Ishikawa (cell line): ENCODE data around the gene MYO1E.

Experiments used
- CEBPB ChIP-seq: IDR thresholded peaks from 2 replicates; pipeline ENCODE4 v1.6.1; 2012
- CREB1 ChIP-seq: IDR thresholded peaks from 2 replicates; pipeline ENCODE4 v1.6.1; 2012; ENCODE audit warnings: low read depth
- EGR1 ChIP-seq: IDR thresholded peaks from 2 replicates; pipeline ENCODE4 v1.6.1; 2012
- EP300 ChIP-seq: IDR thresholded peaks from 2 replicates; pipeline ENCODE4 v1.6.1; 2012; ENCODE audit warnings: borderline replicate concordance
- FOXM1 ChIP-seq: IDR thresholded peaks from 2 replicates; pipeline ENCODE4 v1.6.1; 2012; ENCODE audit warnings: low read depth, borderline replicate concordance
- NFIC ChIP-seq: IDR thresholded peaks from 2 replicates; pipeline ENCODE4 v1.6.1; 2012
- RAD21 ChIP-seq: IDR thresholded peaks from 2 replicates; pipeline ENCODE4 v1.6.1; 2012; ENCODE audit warnings: low read depth
- TAF1 ChIP-seq: IDR thresholded peaks from 2 replicates; pipeline ENCODE4 v1.6.1; 2012; ENCODE audit warnings: low read depth, mild to moderate bottlenecking
- TCF12 ChIP-seq: IDR thresholded peaks from 2 replicates; pipeline ENCODE4 v1.6.1; 2012; ENCODE audit warnings: low read depth
- TEAD4 ChIP-seq: IDR thresholded peaks from 2 replicates; pipeline ENCODE4 v1.6.1; 2012
- YY1 ChIP-seq: IDR thresholded peaks from 2 replicates; pipeline ENCODE4 v1.6.1; 2012; ENCODE audit warnings: low read depth
- ZBTB7A ChIP-seq: IDR thresholded peaks from 2 replicates; pipeline ENCODE4 v1.6.1; 2012; ENCODE audit warnings: low read depth
- TF ChIP-seq, protein P1 (sequence below): IDR thresholded peaks from 2 replicates; pipeline ENCODE4 v1.6.1; 2012; ENCODE audit warnings: low read depth, mild to moderate bottlenecking
- TF ChIP-seq, protein P2 (sequence below): IDR thresholded peaks from 2 replicates; pipeline ENCODE4 v1.6.1; 2012
- TF ChIP-seq, protein P3 (sequence below): IDR thresholded peaks from 2 replicates; pipeline ENCODE4 v1.6.1; 2012

The MYO1E gene

DNA sequence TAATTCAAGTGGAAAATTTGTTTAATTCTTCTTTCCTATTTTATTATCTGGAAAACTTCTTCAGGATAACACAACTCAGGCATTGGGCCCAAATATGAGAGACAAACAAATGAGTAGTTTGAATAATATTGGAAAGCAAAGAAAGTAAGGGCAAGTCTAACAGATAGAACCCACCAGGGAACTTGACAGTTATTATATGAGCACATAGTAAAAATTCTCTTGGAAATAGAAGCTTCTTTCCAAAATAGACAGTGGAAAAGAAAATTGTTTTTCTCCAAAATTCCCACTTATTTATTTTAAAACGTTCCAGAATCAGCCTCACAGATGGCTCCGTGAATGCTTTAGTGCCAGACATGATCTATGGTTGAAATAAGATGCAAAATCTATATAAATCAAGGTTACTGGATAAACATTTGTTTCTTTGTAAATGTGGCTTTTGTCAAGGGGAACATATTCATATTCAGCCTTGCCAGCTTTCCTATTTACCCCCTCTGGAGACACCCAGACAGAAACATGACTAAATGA is 142.1 kb downstream of the MYO1E start:
- TF ChIP-seq YY1, result no peak
- TF ChIP-seq NFIC, result no peak
- no peak for TF ChIP-seq TCF12
- no peak for TF ChIP-seq TAF1
- TF ChIP-seq ZBTB7A, result no peak
- no peak for TF ChIP-seq FOXM1
- TF ChIP-seq EP300, result no peak
- TF ChIP-seq, protein P1, sequence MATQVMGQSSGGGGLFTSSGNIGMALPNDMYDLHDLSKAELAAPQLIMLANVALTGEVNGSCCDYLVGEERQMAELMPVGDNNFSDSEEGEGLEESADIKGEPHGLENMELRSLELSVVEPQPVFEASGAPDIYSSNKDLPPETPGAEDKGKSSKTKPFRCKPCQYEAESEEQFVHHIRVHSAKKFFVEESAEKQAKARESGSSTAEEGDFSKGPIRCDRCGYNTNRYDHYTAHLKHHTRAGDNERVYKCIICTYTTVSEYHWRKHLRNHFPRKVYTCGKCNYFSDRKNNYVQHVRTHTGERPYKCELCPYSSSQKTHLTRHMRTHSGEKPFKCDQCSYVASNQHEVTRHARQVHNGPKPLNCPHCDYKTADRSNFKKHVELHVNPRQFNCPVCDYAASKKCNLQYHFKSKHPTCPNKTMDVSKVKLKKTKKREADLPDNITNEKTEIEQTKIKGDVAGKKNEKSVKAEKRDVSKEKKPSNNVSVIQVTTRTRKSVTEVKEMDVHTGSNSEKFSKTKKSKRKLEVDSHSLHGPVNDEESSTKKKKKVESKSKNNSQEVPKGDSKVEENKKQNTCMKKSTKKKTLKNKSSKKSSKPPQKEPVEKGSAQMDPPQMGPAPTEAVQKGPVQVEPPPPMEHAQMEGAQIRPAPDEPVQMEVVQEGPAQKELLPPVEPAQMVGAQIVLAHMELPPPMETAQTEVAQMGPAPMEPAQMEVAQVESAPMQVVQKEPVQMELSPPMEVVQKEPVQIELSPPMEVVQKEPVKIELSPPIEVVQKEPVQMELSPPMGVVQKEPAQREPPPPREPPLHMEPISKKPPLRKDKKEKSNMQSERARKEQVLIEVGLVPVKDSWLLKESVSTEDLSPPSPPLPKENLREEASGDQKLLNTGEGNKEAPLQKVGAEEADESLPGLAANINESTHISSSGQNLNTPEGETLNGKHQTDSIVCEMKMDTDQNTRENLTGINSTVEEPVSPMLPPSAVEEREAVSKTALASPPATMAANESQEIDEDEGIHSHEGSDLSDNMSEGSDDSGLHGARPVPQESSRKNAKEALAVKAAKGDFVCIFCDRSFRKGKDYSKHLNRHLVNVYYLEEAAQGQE, result no peak
- TF ChIP-seq EGR1, result no peak
- TF ChIP-seq RAD21, result no peak

DNA sequence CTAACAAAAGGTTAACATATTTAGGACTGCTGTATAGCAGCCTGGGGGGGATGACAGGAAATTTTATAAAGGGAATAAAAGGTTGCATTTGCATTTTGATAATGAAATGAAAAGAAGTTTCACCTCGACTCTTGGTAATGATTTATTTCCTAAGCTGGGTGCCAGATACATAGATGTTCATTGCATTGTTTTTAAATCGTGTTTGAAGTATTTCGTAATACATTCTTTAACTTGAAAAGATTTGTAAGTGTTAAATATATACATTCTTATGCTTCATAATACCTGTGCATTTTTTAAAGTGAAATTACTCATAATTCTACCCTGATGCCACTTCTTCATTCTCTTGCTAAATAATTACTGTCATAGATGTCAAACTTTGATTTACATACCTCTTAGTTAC is 143.2 kb downstream of the MYO1E start:
- TF ChIP-seq YY1 (no peak), EGR1 (no peak), CEBPB (no peak), CREB1 (no peak), NFIC (no peak), TAF1 (no peak), TEAD4 (no peak), FOXM1 (no peak), TCF12 (no peak), EP300 (no peak), RAD21 (no peak)
- TF ChIP-seq, protein P2, sequence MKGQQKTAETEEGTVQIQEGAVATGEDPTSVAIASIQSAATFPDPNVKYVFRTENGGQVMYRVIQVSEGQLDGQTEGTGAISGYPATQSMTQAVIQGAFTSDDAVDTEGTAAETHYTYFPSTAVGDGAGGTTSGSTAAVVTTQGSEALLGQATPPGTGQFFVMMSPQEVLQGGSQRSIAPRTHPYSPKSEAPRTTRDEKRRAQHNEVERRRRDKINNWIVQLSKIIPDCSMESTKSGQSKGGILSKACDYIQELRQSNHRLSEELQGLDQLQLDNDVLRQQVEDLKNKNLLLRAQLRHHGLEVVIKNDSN, result no peak
- TF ChIP-seq, protein P1, result no peak
- TF ChIP-seq, protein P3, sequence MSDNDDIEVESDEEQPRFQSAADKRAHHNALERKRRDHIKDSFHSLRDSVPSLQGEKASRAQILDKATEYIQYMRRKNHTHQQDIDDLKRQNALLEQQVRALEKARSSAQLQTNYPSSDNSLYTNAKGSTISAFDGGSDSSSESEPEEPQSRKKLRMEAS, result no peak

DNA sequence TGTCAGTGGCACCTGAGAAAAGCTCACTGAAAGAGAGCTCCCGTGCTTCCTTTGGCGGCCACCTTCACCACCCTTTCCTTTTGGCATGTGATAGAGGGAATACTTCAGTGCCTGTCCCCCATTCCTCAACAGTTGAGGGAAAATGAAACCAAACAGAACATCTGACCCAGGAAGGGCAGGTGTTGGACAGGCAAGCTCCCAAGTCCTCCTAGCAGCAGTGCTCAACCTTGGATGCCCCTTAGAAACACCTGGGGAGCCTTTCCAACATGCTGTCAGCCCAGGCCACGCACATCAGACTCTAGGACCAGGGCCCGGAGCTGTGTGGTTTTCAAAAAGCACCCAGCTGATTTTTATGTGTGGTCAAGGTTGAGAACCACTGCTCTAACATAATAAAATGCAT is 143.7 kb downstream of the MYO1E start:
- TF ChIP-seq CEBPB (no peak), YY1 (no peak), TEAD4 (no peak), EGR1 (no peak), TCF12 (no peak), FOXM1 (no peak)
- TF ChIP-seq, protein P2, result no peak

DNA sequence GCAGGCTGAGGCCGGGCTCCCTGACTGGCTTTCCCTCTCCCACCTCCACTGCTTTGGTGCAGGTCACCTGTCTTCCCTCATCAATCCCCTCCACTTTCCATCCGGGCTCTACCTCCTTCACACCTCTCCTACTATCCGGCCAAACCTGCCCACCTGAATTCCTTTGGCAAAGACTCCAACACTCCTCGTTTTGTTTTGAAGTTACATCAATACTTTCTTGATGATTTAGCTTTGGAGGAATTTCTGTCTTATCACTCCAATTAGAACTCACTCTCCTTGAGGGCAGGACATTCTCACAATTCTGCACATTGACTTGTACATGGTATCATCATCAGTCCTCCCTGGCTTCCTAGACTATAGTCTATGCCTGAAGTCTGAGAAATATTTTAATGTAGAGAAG is 145.7 kb downstream of the MYO1E start:
- TF ChIP-seq TCF12, result no peak
- TF ChIP-seq CREB1, result no peak
- no peak for TF ChIP-seq FOXM1
- TF ChIP-seq, protein P2, result no peak
- no peak for TF ChIP-seq EGR1
- TF ChIP-seq YY1, result no peak
- TF ChIP-seq CEBPB, result no peak
- TF ChIP-seq, protein P1, result no peak
- no peak for TF ChIP-seq RAD21
- no peak for TF ChIP-seq NFIC
- TF ChIP-seq, protein P3, result no peak
- no peak for TF ChIP-seq TEAD4
- TF ChIP-seq TAF1, result no peak
- no peak for TF ChIP-seq ZBTB7A
